K562 (cell line): ENCODE measurements around the gene RRM2. TPM values are rescaled to one million over a fixed set of nuclear protein-coding genes. Genes with fewer than 3 reads are reported as not detected.
A peak's percentile ranks its signal among the peaks of the same experiment; 100 is the strongest.

Source experiments
- ARID1B ChIP-seq: fragments of 450-650 bp; IDR thresholded peaks from 2 replicates; pipeline ENCODE4 v1.6.1; 2016; ENCODE audit warnings: antibody characterized with exemption, mild to moderate bottlenecking, inconsistent platforms
- ATF7 ChIP-seq: fragments of 450-650 bp; IDR thresholded peaks from 2 replicates; pipeline ENCODE4 v1.7.1; 2014; ENCODE audit warnings: mild to moderate bottlenecking, moderate library complexity
- CBFA2T3 ChIP-seq: fragments of 450-650 bp; IDR thresholded peaks from 2 replicates; pipeline ENCODE4 v1.6.1; 2017
- CEBPG ChIP-seq, 3 experiments: fragments of 200-800 bp in 1 of 3; sonication (Bioruptor generic) in 1 of 3; sonication (generic) in 1 of 3; formaldehyde crosslinking in 1 of 3; IDR thresholded peaks in 2 of 3; conservative IDR thresholded peaks in 1 of 3; 2 replicates each; pipeline versions ENCODE4 v1.6.1 to v1.8.0; 2016 to 2022; ENCODE audit warnings: missing compliant biosample characterization in 2 of 3, missing genetic modification characterization in 2 of 3, mild to moderate bottlenecking in 1 of 3, missing genetic modification reagents in 1 of 3
- CREBBP ChIP-seq: IDR thresholded peaks from one replicate; pipeline ENCODE4 v1.6.1; 2012; ENCODE audit warnings: low read depth, mild to moderate bottlenecking, control low read depth, inconsistent platforms, low read length
- CREM ChIP-seq: IDR thresholded peaks from 2 replicates; pipeline ENCODE4 v1.6.1; 2014; ENCODE audit warnings: antibody characterized with exemption, low read depth
- FOXM1 ChIP-seq, 2 experiments: fragments of 450-650 bp in 1 of 2; sonication (generic) in 1 of 2; formaldehyde crosslinking in 1 of 2; IDR thresholded peaks; 2 replicates each; pipeline versions ENCODE4 v1.6.1 to v1.9.0; 2017 to 2022; ENCODE audit warnings: low read depth in 2 of 2, mild to moderate bottlenecking in 2 of 2, missing genetic modification reagents in 1 of 2, moderate library complexity in 1 of 2
- GATAD2A ChIP-seq: fragments of 450-650 bp; IDR thresholded peaks from 2 replicates; pipeline ENCODE4 v1.6.1; 2017
- L3MBTL2 ChIP-seq: fragments of 450-650 bp; IDR thresholded peaks from 2 replicates; pipeline ENCODE4 v1.6.1; 2016; ENCODE audit warnings: mild to moderate bottlenecking, moderate library complexity
- RFX1 ChIP-seq: fragments of 450-650 bp; IDR thresholded peaks from 2 replicates; pipeline ENCODE4 v1.6.1; 2016; ENCODE audit warnings: mild to moderate bottlenecking, moderate library complexity
- SIN3B ChIP-seq: fragments of 450-650 bp; IDR thresholded peaks from 2 replicates; pipeline ENCODE4 v1.6.1; 2017; ENCODE audit warnings: low read depth, mild to moderate bottlenecking, moderate library complexity
- SMAD4 ChIP-seq: fragments of 250-450 bp; sonication (Bioruptor Pico); conservative IDR thresholded peaks from 2 replicates; pipeline ENCODE4 v1.8.0; 2021; ENCODE audit warnings: inconsistent platforms, mild to moderate bottlenecking, moderate library complexity
- SRSF7 ChIP-seq: fragments of 200-400 bp; formaldehyde crosslinking; optimal IDR thresholded peaks from 2 replicates; pipeline ENCODE3; 2017; ENCODE audit warnings: mild to moderate bottlenecking, low read depth, low read length
- ZNF395 ChIP-seq: fragments of 200-800 bp; sonication (Bioruptor generic); IDR thresholded peaks from 2 replicates; pipeline ENCODE4 v1.6.1; 2017; ENCODE audit warnings: missing genetic modification characterization, missing compliant biosample characterization
- ZNF444 ChIP-seq: fragments of 250-450 bp; sonication (Bioruptor Pico); IDR thresholded peaks from 2 replicates; pipeline ENCODE4 v1.4.0; 2020; ENCODE audit warnings: mild to moderate bottlenecking, moderate library complexity
- ZNF644 ChIP-seq: fragments of 200-800 bp; sonication (Bioruptor generic); IDR thresholded peaks from 2 replicates; pipeline ENCODE4 v1.6.1; 2016; ENCODE audit warnings: low read depth, missing genetic modification characterization, missing compliant biosample characterization
- ZNF766 ChIP-seq: fragments of 200-800 bp; sonication (Bioruptor generic); conservative IDR thresholded peaks from 2 replicates; pipeline ENCODE4 v1.6.1; 2016; ENCODE audit warnings: missing genetic modification characterization, missing compliant biosample characterization
- polyA plus RNA-seq, 8 experiments: library from polyadenylated mRNA; depleted of rRNA in 4 of 8; stranded (reverse) in 5 of 8; unstranded in 3 of 8; fragments of >200 nt; fragmentation: Nextera tagmentation in 2 of 8; fragmentation: Illumina TruSeq in 1 of 8; extraction: Ambion mirVana in 2 of 8; extraction: Trizol in 1 of 8; gene quantifications; 2 replicates each; pipeline versions ENCODE4 v1.2.1 to v1.2.3, GENCODE V29; 2011 to 2014; ENCODE audit warnings: inconsistent platforms in 1 of 8, missing spikeins in 1 of 8
- total RNA-seq, 7 experiments: library from RNA; depleted of rRNA in 6 of 7; stranded (reverse); fragments of >200 nt in 6 of 7; fragmentation: Illumina TruSeq in 2 of 7; extraction: Trizol in 2 of 7; gene quantifications; 2 replicates each; pipeline versions ENCODE4 v1.2.1 to v1.2.3, GENCODE V29; 2011 to 2021; ENCODE audit warnings: low replicate concordance in 1 of 7
- TF ChIP-seq, protein P1 (sequence below), 2 experiments: fragments of 150-350 bp in 1 of 2; IDR thresholded peaks; 2 replicates each; pipeline ENCODE4 v1.6.1; 2012 to 2016; ENCODE audit warnings: low read depth in 2 of 2, low read length in 2 of 2, mild to moderate bottlenecking in 1 of 2, moderate library complexity in 1 of 2
- TF ChIP-seq, protein P2 (sequence below): fragments of 450-650 bp; IDR thresholded peaks from 2 replicates; pipeline ENCODE4 v1.6.1; 2018; ENCODE audit warnings: mild to moderate bottlenecking, low read depth; ENCODE audit not compliant: partially characterized antibody

Gene RRM2
- total and polyA plus RNA-seq, 9 of the 15 experiments (the other 6 are each of a cell fraction or from before 2014, with no cell fraction given): 50.1 to 244 (median 128) TPM

GRCh38 chr2:10120158-10120876 lies 2.2 kb upstream of the RRM2 start (continued):
- TF ChIP-seq ZNF444 (CRISPR knock-in tag): peak; percentile 14; the same call in 1 of the 2 replicates
- no peak for TF ChIP-seq SIN3B
- peak; percentile 91 for TF ChIP-seq L3MBTL2
- TF ChIP-seq ZNF766 (CRISPR knock-in tag): 0 out of 2 replicates have a peak, but pooled peaks have one; percentile 39
- peak; percentile 46; the same call in 1 of the 2 replicates for TF ChIP-seq ARID1B
- no peak for TF ChIP-seq SRSF7
- peak; percentile 78; the same call in 1 of the 2 replicates for TF ChIP-seq ATF7
- TF ChIP-seq SMAD4 (CRISPR knock-in tag): no peak; the same call in 1 of the 2 replicates
- TF ChIP-seq, protein P1, sequence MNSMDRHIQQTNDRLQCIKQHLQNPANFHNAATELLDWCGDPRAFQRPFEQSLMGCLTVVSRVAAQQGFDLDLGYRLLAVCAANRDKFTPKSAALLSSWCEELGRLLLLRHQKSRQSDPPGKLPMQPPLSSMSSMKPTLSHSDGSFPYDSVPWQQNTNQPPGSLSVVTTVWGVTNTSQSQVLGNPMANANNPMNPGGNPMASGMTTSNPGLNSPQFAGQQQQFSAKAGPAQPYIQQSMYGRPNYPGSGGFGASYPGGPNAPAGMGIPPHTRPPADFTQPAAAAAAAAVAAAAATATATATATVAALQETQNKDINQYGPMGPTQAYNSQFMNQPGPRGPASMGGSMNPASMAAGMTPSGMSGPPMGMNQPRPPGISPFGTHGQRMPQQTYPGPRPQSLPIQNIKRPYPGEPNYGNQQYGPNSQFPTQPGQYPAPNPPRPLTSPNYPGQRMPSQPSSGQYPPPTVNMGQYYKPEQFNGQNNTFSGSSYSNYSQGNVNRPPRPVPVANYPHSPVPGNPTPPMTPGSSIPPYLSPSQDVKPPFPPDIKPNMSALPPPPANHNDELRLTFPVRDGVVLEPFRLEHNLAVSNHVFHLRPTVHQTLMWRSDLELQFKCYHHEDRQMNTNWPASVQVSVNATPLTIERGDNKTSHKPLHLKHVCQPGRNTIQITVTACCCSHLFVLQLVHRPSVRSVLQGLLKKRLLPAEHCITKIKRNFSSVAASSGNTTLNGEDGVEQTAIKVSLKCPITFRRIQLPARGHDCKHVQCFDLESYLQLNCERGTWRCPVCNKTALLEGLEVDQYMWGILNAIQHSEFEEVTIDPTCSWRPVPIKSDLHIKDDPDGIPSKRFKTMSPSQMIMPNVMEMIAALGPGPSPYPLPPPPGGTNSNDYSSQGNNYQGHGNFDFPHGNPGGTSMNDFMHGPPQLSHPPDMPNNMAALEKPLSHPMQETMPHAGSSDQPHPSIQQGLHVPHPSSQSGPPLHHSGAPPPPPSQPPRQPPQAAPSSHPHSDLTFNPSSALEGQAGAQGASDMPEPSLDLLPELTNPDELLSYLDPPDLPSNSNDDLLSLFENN (IDR thresholded peaks at IDR 0.05; ENCODE audit: low read depth in 2 of 2, low read length in 2 of 2): 0 out of 4 replicates have a peak, but pooled peaks of 1 of the 2 experiments have one; percentile 13
- peak; percentile 87 for TF ChIP-seq ZNF395 (CRISPR knock-in tag)
- peak; percentile 15; the same call in 1 of the 2 replicates for TF ChIP-seq CBFA2T3
- 0 out of 2 replicates have a peak, but pooled peaks have one; percentile 20 for TF ChIP-seq CEBPG (CRISPR knock-in tag; IDR thresholded peaks at IDR 0.05)
- TF ChIP-seq CEBPG (tag; conservative IDR thresholded peaks at IDR 0.05 in 1 of 2, IDR thresholded peaks at IDR 0.05 in 1 of 2): no peak
- TF ChIP-seq, protein P2, sequence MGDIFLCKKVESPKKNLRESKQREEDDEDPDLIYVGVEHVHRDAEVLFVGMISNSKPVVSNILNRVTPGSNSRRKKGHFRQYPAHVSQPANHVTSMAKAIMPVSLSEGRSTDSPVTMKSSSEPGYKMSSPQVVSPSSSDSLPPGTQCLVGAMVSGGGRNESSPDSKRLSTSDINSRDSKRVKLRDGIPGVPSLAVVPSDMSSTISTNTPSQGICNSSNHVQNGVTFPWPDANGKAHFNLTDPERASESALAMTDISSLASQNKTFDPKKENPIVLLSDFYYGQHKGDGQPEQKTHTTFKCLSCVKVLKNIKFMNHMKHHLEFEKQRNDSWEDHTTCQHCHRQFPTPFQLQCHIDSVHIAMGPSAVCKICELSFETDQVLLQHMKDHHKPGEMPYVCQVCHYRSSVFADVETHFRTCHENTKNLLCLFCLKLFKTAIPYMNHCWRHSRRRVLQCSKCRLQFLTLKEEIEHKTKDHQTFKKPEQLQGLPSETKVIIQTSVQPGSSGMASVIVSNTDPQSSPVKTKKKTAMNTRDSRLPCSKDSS: no peak
- TF ChIP-seq CREBBP: no peak
- TF ChIP-seq RFX1: no peak
- peak; percentile 68 for TF ChIP-seq CREM
- peak; percentile 67 for TF ChIP-seq FOXM1 (IDR thresholded peaks at IDR 0.05; ENCODE audit: low read depth)
- no peak; the same call in 1 of the 2 replicates for TF ChIP-seq FOXM1 (CRISPR knock-in tag; IDR thresholded peaks at IDR 0.05; ENCODE audit: low read depth)
- TF ChIP-seq GATAD2A: 0 out of 2 replicates have a peak, but pooled peaks have one; percentile 37
- TF ChIP-seq ZNF644 (tag): no peak
